GM12878 (cell line): ENCODE measurements around the gene BBOX1. TPM values are rescaled to one million over a fixed set of nuclear protein-coding genes. Genes with fewer than 3 reads are reported as not detected.

Experiments
- FOS ChIP-seq: IDR thresholded peaks from 3 replicates; pipeline ENCODE4 v1.6.1; 2011; ENCODE audit warnings: borderline replicate concordance; ENCODE audit not compliant: insufficient read length; ENCODE audit errors: extremely low read depth
- MEF2B ChIP-seq: fragments of 450-650 bp; IDR thresholded peaks from 2 replicates; pipeline ENCODE4 v1.6.1; 2018; ENCODE audit warnings: mild to moderate bottlenecking, moderate library complexity; ENCODE audit not compliant: partially characterized antibody, poor library complexity, severe bottlenecking
- SIN3A ChIP-seq: IDR thresholded peaks from 2 replicates; pipeline ENCODE4 v1.6.1; 2012; ENCODE audit warnings: low read depth, low read length, improper control_type of control experiment
- TCF12 ChIP-seq: IDR thresholded peaks from 2 replicates; pipeline ENCODE4 v1.6.1; 2011; ENCODE audit warnings: low read depth, mild to moderate bottlenecking, low read length
- ZBED1 ChIP-seq: IDR thresholded peaks from 2 replicates; pipeline ENCODE4 v1.6.1; 2016; ENCODE audit warnings: borderline replicate concordance
- ZNF384 ChIP-seq: IDR thresholded peaks from 2 replicates; pipeline ENCODE4 v1.6.1; 2012; ENCODE audit warnings: low read depth, mild to moderate bottlenecking, low read length, improper control_type of control experiment, borderline replicate concordance
- ZNF622 ChIP-seq: fragments of 450-650 bp; IDR thresholded peaks from 2 replicates; pipeline ENCODE4 v1.6.1; 2017; ENCODE audit warnings: mild to moderate bottlenecking, inconsistent platforms
- polyA plus RNA-seq, 11 experiments: library from polyadenylated mRNA; depleted of rRNA in 4 of 11; unstranded in 6 of 11; stranded (reverse) in 5 of 11; fragments of >200 nt; fragmentation: Nextera tagmentation in 4 of 11; fragmentation: Illumina TruSeq in 1 of 11; extraction: Ambion mirVana in 4 of 11; extraction: Trizol in 1 of 11; gene quantifications; 1 replicate in 1 of 11; 2 replicates in 10 of 11; pipeline versions ENCODE4 v1.2.1 to v1.2.3, GENCODE V29; 2011 to 2016; ENCODE audit warnings: inconsistent platforms in 2 of 11, missing spikeins in 2 of 11, low read depth in 1 of 11
- total RNA-seq, 4 experiments: library from RNA; depleted of rRNA in 3 of 4; stranded (reverse); fragments of >200 nt in 3 of 4; fragmentation: Illumina TruSeq in 1 of 4; extraction: Trizol in 1 of 4; gene quantifications; 2 replicates each; pipeline versions ENCODE4 v1.2.1 to v1.2.3, GENCODE V29; 2013 to 2021
- TF ChIP-seq, protein P1 (sequence below): fragments of 450-650 bp; IDR thresholded peaks from 2 replicates; pipeline ENCODE4 v1.6.1; 2014; ENCODE audit warnings: mild to moderate bottlenecking
- TF ChIP-seq, protein P2 (sequence below): fragments of 450-650 bp; formaldehyde crosslinking; IDR thresholded peaks from 2 replicates; pipeline ENCODE4 v1.4.0; 2022; ENCODE audit warnings: mild to moderate bottlenecking, moderate library complexity

BBOX1 gene
- total and polyA plus RNA-seq, 10 of the 15 experiments (the other 5 are each of a cell fraction or from before 2014, with no cell fraction given) = 3.5 TPM; not detected in 9

DNA sequence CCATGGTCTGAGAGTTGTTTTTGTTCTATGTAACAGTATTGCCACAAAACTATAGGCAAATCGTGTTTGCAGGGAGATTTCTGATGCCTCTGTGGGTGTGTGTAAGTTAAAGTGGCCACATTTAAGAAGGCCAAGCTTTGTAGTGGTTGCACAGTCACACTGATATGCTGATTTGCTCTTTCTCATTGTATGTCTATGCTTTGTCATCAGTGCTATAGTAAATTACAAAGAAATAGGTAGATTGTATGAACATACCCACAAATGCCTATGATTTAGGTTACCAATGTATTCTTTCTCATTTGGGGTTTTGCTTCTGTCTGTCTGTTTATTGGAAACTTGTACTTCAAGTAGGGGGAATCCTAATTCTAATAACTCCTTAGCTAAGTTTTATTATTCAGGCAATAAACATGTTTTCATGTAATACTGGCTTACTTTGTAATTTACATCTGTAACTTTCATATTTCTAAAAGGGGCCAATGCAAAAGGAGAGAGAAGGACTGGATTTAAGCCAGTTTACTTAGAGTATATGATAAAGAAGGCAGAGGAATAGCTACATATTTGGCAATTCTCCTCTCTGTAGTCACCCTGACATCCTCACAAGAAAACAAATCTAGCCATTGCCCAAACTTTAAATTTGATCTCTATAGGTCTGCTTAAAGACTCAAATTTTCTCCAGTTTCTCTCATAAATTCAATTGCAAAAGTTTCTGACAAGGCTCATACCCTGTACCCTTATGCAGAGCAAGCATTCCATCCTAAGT is 44.7 kb upstream of the BBOX1 start (continued):
- no peak for TF ChIP-seq FOS
- TF ChIP-seq TCF12 = no peak
- TF ChIP-seq ZNF384 = no peak
- no peak for TF ChIP-seq SIN3A
- TF ChIP-seq, protein P1, sequence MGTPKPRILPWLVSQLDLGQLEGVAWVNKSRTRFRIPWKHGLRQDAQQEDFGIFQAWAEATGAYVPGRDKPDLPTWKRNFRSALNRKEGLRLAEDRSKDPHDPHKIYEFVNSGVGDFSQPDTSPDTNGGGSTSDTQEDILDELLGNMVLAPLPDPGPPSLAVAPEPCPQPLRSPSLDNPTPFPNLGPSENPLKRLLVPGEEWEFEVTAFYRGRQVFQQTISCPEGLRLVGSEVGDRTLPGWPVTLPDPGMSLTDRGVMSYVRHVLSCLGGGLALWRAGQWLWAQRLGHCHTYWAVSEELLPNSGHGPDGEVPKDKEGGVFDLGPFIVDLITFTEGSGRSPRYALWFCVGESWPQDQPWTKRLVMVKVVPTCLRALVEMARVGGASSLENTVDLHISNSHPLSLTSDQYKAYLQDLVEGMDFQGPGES = no peak
- TF ChIP-seq, protein P2, sequence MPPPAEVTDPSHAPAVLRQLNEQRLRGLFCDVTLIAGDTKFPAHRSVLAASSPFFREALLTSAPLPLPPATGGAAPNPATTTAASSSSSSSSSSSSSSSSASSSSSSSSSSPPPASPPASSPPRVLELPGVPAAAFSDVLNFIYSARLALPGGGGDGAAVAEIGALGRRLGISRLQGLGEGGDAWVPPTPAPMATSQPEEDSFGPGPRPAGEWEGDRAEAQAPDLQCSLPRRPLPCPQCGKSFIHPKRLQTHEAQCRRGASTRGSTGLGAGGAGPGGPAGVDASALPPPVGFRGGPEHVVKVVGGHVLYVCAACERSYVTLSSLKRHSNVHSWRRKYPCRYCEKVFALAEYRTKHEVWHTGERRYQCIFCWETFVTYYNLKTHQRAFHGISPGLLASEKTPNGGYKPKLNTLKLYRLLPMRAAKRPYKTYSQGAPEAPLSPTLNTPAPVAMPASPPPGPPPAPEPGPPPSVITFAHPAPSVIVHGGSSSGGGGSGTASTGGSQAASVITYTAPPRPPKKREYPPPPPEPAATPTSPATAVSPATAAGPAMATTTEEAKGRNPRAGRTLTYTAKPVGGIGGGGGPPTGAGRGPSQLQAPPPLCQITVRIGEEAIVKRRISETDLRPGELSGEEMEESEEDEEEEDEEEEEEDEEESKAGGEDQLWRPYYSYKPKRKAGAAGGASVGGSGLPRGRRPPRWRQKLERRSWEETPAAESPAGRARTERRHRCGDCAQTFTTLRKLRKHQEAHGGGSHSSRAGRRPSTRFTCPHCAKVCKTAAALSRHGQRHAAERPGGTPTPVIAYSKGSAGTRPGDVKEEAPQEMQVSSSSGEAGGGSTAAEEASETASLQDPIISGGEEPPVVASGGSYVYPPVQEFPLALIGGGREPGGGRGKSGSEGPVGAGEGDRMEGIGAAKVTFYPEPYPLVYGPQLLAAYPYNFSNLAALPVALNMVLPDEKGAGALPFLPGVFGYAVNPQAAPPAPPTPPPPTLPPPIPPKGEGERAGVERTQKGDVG = no peak
- no peak for TF ChIP-seq ZNF622
- no peak for TF ChIP-seq ZBED1
- no peak for TF ChIP-seq MEF2B
